SU-DHL-6 (cell line): ENCODE measurements around the gene CLIP4.

ENCODE experiments used
- CTCF ChIP-seq: fragments of 200-600 bp; sonication (generic); IDR thresholded peaks from one replicate; pipeline ENCODE4 v1.5.1; 2017; ENCODE audit warnings: antibody characterized with exemption, mild to moderate bottlenecking, low read length, moderate library complexity; ENCODE audit not compliant: insufficient read depth, poor library complexity, severe bottlenecking
- EZH2phosphoT487 ChIP-seq: fragments of 200-600 bp; sonication (generic), shearing (Covaris generic); conservative IDR thresholded peaks from 2 replicates; pipeline ENCODE4 v1.6.1; 2018; ENCODE audit warnings: mild to moderate bottlenecking, antibody characterized with exemption, low read length, moderate library complexity, mixed read lengths

GRCh38 chr2:29165362-29166241, 50.4 kb downstream of the CLIP4 start:
- TF ChIP-seq CTCF (no peak), EZH2phosphoT487 (no peak)
